HL-60 (cell line): ENCODE data around the gene HBA1.

ENCODE experiments used
- CTCF ChIP-seq: IDR thresholded peaks from one replicate; pipeline ENCODE4 v1.5.1; 2011; ENCODE audit warnings: low read length, control low read depth, inconsistent platforms; ENCODE audit not compliant: insufficient read depth
- POLR2AphosphoS5 ChIP-seq: IDR thresholded peaks from 2 replicates; pipeline ENCODE4 v1.6.1; 2012; ENCODE audit warnings: low read depth
- REST ChIP-seq: IDR thresholded peaks from 2 replicates; pipeline ENCODE4 v1.6.1; 2012; ENCODE audit warnings: low read depth; ENCODE audit not compliant: insufficient replicate concordance

GRCh38 chr16:167122-167690 is 9.3 kb upstream of the HBA1 start:
- TF ChIP-seq CTCF (no peak), POLR2AphosphoS5 (no peak), REST (no peak)
